IPS DF 4.7 (cell line): Measurements from ENCODE around the gene RHOBTB1.

Experiments used
- DNase-seq: peaks from one replicate; pipeline ENCODE4 v3.0.0-alpha.2; 2013; ENCODE audit warnings: low spot score; ENCODE audit errors: extremely low read depth

The RHOBTB1 gene

DNA sequence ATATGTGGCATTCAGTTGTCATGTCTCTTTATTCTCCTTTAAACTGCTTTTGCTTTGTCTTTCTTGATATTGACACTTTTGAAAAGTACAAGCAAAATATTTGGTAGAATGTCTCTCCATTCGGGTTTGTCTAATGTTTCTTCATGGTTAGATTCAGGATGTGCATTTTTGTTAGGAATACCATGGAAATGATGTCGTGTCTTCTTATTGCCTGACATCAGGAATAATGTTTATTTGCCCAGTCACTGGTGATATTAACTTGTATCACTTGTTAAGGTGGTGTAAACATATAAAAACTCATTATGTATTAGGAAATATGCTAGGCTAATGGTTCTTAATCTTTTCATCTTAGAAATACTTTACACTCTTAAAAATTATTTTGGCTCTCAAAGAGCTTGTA, 122.3 kb downstream of the RHOBTB1 start:
- no peak for DNase-seq

DNA sequence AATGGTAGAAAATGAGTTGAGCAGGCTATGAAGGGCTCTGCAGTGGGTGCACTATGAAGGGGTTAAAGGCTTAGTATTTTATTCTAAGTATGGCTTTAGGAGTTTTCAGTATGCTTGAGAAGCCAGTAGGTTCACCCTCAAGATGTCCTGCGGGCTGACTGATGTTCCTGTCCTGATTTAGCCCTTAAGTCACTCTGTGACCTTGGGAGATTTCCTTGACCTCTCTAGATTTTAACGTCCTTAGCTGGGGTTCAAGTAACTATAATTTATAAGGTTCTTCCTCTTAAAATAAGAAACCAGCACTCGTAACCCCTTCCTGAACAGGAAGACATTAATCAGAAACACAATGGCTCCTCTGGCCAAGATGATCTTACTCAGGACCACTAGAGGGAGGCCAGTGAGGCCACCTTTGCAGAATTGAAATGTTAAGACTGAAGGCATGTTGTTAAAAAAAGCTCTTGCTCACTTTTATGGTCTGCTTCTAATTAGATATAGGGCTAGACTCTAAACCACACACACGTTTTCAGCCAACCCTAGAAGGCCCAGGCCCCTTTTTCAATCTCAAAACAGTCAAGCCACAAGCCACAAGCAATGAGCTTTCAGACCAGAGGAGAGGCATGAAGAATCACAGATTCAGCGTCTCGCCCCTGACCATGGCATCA, 123.8 kb downstream of the RHOBTB1 start:
- DNase-seq: no peak
